GM04503 (cell line): ENCODE results near the gene ANKRD40.

ENCODE experiments used
- DNase-seq: peaks from one replicate; pipeline ENCODE4 v3.0.0-alpha.2; 2012; ENCODE audit warnings: low read depth

The ANKRD40 gene

DNA sequence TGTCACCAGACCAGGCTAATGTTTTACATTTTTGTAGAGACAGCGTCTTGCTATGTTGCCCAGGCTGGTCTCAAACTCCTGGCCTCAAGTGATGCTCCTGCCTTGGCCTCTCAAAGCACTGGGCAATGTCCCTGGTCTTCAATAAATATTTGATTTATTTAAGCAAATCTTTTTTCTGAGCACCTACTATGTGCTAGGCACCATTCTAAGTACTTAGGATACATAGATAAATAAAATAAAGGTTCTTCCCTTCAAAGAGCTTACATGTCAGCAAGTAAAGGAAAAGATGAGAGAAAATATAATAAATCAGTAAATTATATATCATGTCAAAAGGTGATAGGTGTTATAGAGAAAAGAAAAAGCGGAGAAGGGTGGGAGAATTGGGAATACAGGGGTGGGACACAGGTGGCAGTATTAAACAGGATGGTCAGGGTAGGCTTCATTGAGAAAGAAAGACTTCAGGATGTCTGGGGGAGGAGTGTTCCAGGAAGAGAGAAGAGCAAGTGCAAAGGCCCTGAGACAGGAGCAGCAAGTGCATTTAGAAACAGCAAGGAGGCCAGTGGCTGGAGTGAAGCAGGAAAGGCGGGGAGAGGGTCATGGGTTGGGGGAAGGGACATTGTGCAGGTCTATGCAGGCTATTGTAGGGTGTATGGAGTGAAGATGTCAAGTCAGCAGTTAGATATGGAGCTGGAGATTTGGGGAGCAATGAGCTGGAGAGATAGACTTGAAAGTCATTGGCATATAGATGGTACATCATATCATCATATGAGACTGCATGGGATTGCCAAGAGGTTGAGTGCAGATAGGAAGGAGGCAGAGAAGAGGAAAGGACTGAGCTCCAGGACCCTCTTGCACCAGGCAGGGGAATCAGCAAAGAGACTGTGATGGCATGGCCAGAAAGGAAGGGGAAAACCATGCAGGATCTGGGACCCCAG lies 61.7 kb downstream of the ANKRD40 start:
- DNase-seq, result no peak
